Lower lobe of right lung (tissue), 2 donors: ENCODE results near the gene BCAR3. TPM values are rescaled to one million over a fixed set of nuclear protein-coding genes. Genes with fewer than 3 reads are reported as not detected.

ENCODE experiments used
- ATAC-seq, 2 donors: fragments of 200-7000 bp; cut with Tn5 transposase; one replicate each; pipeline ENCODE4 v1.9.1; 2020 to 2022; ENCODE audit warnings: mild to moderate bottlenecking in 2 of 2, moderate library complexity in 2 of 2
- DNase-seq: peaks from one replicate; pipeline ENCODE4 v3.0.0-alpha.2; 2020
- H3K27ac ChIP-seq: fragments of 200-600 bp; one replicate; pipeline ENCODE4 v1.8.0; 2022
- H3K27me3 ChIP-seq: fragments of 200-600 bp; one replicate; pipeline ENCODE4 v1.8.0; 2022; ENCODE audit warnings: low read depth
- H3K36me3 ChIP-seq: fragments of 200-600 bp; one replicate; pipeline ENCODE4 v1.8.0; 2022; ENCODE audit warnings: mild to moderate bottlenecking
- H3K4me1 ChIP-seq: fragments of 200-600 bp; one replicate; pipeline ENCODE4 v1.8.0; 2022
- H3K4me3 ChIP-seq: fragments of 200-600 bp; one replicate; pipeline ENCODE4 v1.8.0; 2022; ENCODE audit warnings: mild to moderate bottlenecking
- H3K9me3 ChIP-seq: fragments of 200-600 bp; one replicate; pipeline ENCODE4 v1.8.0; 2022
- CTCF ChIP-seq: fragments of 200-600 bp; IDR thresholded peaks from one replicate; pipeline ENCODE4 v1.8.0; 2022; ENCODE audit warnings: antibody characterized with exemption, mild to moderate bottlenecking
- intact Hi-C: fragments of 100-400 bp; cut with DNase I; formaldehyde crosslinking; loops from one replicate; pipeline ENCODE4 v1.11.0; 2022
- total RNA-seq: library from RNA; stranded (reverse); fragmentation: NEBNext Ultra II Directional; extraction: Animal tissue kit (Norgen Biotek cat#: 25700); gene quantifications from one replicate; pipeline ENCODE4 v1.2.1, GENCODE V29; 2021
- donor health status: DM: no; HTN: yes; CAD: no; lungs with severe emphysema.

Gene BCAR3
- total RNA-seq, 1 donor from 2014 or later: 24.9 TPM

- H3K4me1 ChIP-seq: no peaks in the 10 kb centered on the region
- no peaks in the 10 kb centered on the region for H3K27me3 ChIP-seq
- H3K27ac ChIP-seq: no peak overlapping the region
- H3K36me3 ChIP-seq: peaks cover 5% of the 10 kb centered on the region
- no peak for ATAC-seq
- no peaks in the 10 kb centered on the region for H3K9me3 ChIP-seq
- no peak overlapping the region for H3K4me3 ChIP-seq
- no peak for TF ChIP-seq CTCF
- no peak for DNase-seq
- intact Hi-C loops: no loop called here
These were observed 143.7 kb downstream of the BCAR3 start for GRCh38 chr1:93537924-93538323.

DNA sequence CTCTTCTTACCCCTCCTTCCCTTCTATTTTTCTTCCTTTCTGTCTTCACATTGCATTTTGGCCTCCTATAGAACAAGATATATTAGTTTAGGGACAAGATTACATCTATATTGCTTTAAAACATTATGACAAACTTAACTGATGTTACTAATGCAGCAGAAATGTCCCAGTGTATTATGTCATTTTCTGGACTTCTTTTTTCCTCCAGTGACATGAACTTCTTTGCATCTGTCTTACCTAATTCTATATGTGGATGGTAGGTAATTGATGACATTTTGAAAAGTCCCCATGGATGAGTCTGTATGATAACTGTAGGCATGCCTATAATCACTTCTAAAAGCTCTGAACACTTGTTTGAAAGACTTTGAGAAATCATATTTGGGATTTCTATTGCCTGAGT is 144.2 kb downstream of the BCAR3 start:
- H3K27ac ChIP-seq: no peak overlapping the region
- intact Hi-C loops: no loop called here
- no peak for ATAC-seq
- H3K36me3 ChIP-seq: peaks cover 5% of the 10 kb centered on the region
- no peak overlapping the region for H3K4me3 ChIP-seq
- no peak for TF ChIP-seq CTCF
- DNase-seq: no peak
- H3K9me3 ChIP-seq: no peaks in the 10 kb centered on the region
- no peaks in the 10 kb centered on the region for H3K27me3 ChIP-seq
- no peaks in the 10 kb centered on the region for H3K4me1 ChIP-seq

- H3K9me3 ChIP-seq: no peaks in the 10 kb centered on the region
- intact Hi-C loops: no loop called here
- DNase-seq: no peak
These were observed 148.0 kb downstream of the BCAR3 start for GRCh38 chr1:93533677-93534076.

DNA sequence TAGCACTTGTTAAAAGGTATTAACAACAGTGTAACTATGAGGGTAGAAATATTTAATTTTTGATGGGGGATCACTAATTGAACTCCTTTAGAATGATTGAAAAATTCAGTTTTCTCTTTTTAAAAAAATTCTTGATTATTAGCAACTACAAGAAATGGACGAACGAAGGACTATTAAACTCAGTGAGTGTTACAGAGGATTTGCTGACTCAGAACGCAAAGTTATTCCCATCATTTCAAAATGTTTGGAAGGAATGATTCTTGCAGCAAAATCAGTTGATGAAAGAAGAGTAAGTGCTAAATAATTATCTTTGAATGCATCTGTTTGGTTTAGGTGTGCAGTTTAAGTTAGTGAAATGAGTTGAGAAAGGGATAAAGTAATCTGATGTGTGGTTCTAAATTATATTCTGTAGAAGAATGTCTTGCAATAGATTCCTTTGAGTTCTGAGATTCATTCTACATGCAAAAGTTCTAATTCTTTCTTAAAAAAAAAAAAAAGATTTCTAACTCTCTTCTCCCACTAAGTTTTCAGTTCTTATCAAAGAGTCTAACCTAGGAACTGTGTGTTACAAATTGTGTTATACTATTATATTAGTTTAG is 148.8 kb downstream of the BCAR3 start:
- Histone ChIP-seq H3K27ac (no peak overlapping the region), H3K36me3 (peaks cover 16% of the 10 kb centered on the region), H3K27me3 (no peaks in the 10 kb centered on the region), H3K4me1 (no peaks in the 10 kb centered on the region), H3K9me3 (no peaks in the 10 kb centered on the region), H3K4me3 (no peak overlapping the region)
- intact Hi-C loops: no loop called here
- TF ChIP-seq CTCF: no peak
- DNase-seq (no peak), ATAC-seq (no peak)

More at GRCh38 chr1:93533677-93534076, 148.0 kb downstream of the BCAR3 start:
- ATAC-seq: no peak
- H3K36me3 ChIP-seq: peaks cover 16% of the 10 kb centered on the region
- H3K27ac ChIP-seq: no peak overlapping the region
- TF ChIP-seq CTCF: no peak
- H3K27me3 ChIP-seq: no peaks in the 10 kb centered on the region
- H3K4me3 ChIP-seq: no peak overlapping the region
- H3K4me1 ChIP-seq: no peaks in the 10 kb centered on the region

GRCh38 chr1:93531193-93531592 is 150.4 kb downstream of the BCAR3 start:
- no peak for TF ChIP-seq CTCF
- ATAC-seq: no peak
- Histone ChIP-seq H3K4me1 (no peaks in the 10 kb centered on the region), H3K36me3 (peaks cover 16% of the 10 kb centered on the region), H3K27me3 (no peaks in the 10 kb centered on the region), H3K9me3 (no peaks in the 10 kb centered on the region), H3K27ac (no peak overlapping the region), H3K4me3 (no peak overlapping the region)
- intact Hi-C loops: no loop called here
- DNase-seq: no peak

DNA sequence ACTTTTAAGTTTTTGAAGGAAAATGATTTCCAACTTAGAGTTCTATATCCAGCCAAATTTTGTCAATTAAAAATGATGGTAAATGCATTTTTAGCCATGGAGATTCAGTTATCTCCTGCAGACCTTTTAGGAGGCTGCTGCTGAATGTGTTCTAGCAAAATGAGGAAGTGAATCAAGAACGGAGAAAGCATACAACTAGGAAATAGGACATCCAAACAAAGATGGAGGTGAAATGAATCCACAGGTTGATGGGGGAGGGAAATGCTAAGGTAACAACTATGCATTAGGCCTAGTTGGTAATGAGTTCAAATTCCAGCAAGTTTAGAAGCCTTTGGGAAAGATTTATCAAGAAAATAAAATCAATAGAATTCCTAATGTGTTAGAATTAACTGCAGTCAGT is 153.2 kb downstream of the BCAR3 start:
- intact Hi-C loops: no loop called here
- TF ChIP-seq CTCF: no peak
- peaks cover 11% of the 10 kb centered on the region for H3K36me3 ChIP-seq
- no peaks in the 10 kb centered on the region for H3K4me1 ChIP-seq
- H3K27ac ChIP-seq: no peak overlapping the region
- no peaks in the 10 kb centered on the region for H3K27me3 ChIP-seq
- ATAC-seq (no peak), DNase-seq (no peak)
- no peaks in the 10 kb centered on the region for H3K9me3 ChIP-seq
- H3K4me3 ChIP-seq: no peak overlapping the region
